ENCODE results near the gene TTLL11.

- TF ChIP-seq CTCF (IDR thresholded peaks at IDR 0.05; ENCODE audit: poor library complexity) (no peak), EZH2phosphoT487 (IDR thresholded peaks at IDR 0.05; ENCODE audit: low read depth, severe bottlenecking, unreplicated experiment) (no peak)
Measured at GRCh38 chr9:121818016-121818661, 275.0 kb downstream of the TTLL11 start.

Data from hepatocyte (in vitro differentiated cells).